Gastroesophageal sphincter (tissue), 3 donors: ENCODE measurements around the gene NEU2.

Experiments used
- CTCF ChIP-seq, 4 experiments: fragments of 200-600 bp in 2 of 4; fragments of 450-650 bp in 2 of 4; sonication (generic) in 1 of 4; IDR thresholded peaks; one replicate each; pipeline ENCODE4 v1.5.1; 2017 to 2019; ENCODE audit warnings: antibody characterized with exemption in 4 of 4, mild to moderate bottlenecking in 2 of 4, moderate library complexity in 2 of 4
- POLR2AphosphoS5 ChIP-seq: sonication (generic); formaldehyde crosslinking; IDR thresholded peaks from one replicate; pipeline ENCODE4 v1.6.1; 2017; ENCODE audit warnings: antibody characterized with exemption

GRCh38 chr2:233021771-233022170 lies 10.7 kb upstream of the NEU2 start:
- no peak for TF ChIP-seq CTCF (IDR thresholded peaks at IDR 0.05)
- no peak for TF ChIP-seq POLR2AphosphoS5
